ENCODE data around the gene TERF2IP.

The TERF2IP gene

DNA sequence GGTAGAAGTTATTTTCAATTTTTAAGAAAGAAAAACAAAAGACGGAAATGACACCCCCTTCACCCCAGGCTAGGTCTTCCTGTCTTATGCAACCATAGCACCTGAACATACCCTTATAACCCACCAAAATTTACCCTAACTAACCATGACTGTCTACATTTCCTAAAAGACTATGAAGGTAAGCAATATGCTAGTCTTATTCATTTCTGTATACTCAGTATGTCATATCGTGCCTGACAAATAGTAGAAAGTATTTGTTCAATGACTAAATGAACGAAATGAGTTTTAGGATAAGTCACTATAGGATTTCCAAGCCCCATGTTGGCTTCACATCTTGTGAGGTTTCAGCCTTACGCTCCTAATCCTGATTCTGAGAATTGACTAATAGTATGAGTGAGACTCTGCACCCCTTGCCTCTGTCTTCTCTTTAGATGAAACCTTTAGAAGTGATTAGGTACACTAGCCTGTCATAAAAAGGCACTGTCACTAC lies 31.0 kb upstream of the TERF2IP start:
- H3K4me3 ChIP-seq (ENCODE audit: low read depth, low read length), result no peak overlapping the region
- DNase-seq (ENCODE audit: low read depth), result peak; percentile 75
- TF ChIP-seq, protein P1, sequence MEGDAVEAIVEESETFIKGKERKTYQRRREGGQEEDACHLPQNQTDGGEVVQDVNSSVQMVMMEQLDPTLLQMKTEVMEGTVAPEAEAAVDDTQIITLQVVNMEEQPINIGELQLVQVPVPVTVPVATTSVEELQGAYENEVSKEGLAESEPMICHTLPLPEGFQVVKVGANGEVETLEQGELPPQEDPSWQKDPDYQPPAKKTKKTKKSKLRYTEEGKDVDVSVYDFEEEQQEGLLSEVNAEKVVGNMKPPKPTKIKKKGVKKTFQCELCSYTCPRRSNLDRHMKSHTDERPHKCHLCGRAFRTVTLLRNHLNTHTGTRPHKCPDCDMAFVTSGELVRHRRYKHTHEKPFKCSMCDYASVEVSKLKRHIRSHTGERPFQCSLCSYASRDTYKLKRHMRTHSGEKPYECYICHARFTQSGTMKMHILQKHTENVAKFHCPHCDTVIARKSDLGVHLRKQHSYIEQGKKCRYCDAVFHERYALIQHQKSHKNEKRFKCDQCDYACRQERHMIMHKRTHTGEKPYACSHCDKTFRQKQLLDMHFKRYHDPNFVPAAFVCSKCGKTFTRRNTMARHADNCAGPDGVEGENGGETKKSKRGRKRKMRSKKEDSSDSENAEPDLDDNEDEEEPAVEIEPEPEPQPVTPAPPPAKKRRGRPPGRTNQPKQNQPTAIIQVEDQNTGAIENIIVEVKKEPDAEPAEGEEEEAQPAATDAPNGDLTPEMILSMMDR (IDR thresholded peaks at IDR 0.05; ENCODE audit: insufficient read depth, low read depth, low read length, missing control alignments), result no peak

DNA sequence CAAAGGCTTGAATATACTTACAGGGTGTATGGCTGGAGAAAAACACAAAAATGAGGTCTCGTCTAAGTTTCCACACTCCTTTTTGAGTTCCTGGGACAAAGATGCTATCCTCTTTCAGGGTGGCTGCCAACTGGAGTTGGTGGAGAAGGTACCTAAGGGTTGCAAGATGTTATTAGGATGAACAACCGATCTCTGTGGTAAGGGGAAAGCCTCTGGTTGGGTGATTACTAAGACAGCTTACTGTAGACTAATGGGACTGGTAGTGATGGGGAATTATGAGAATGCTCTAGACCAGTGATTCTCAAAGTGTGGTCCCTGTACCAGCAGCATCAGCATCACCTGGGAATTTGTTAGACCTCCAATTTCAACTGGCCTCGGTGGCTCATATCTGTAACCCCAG lies 30.5 kb upstream of the TERF2IP start:
- TF ChIP-seq, protein P1 (IDR thresholded peaks at IDR 0.05; ENCODE audit: insufficient read depth, low read depth, low read length, missing control alignments), result no peak
- no peak overlapping the region for H3K4me3 ChIP-seq (ENCODE audit: low read depth, low read length)
- peak; percentile 21 for DNase-seq (ENCODE audit: low read depth)

DNA sequence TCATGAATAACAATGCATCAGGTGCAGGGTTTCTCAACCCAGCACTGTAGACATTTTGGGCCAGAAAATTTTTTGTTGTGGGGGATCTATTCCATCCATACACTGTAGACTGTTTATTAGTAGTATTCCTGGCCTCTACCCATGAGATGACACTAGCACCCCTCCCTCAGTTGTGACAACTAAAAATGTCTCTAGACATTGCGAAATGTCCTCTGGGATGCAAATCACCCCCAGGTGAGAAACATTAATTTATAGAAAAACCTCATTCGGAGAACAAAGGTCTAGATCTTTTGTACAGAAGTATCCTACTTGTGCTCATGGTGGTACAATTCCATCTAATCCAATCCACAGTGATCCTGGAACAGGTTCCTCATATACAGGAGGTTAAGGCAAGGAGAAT lies 28.8 kb upstream of the TERF2IP start:
- DNase-seq (ENCODE audit: low read depth), result no peak
- TF ChIP-seq, protein P1 (IDR thresholded peaks at IDR 0.05; ENCODE audit: insufficient read depth, low read depth, low read length, missing control alignments), result no peak
- no peak overlapping the region for H3K4me3 ChIP-seq (ENCODE audit: low read depth, low read length)

DNA sequence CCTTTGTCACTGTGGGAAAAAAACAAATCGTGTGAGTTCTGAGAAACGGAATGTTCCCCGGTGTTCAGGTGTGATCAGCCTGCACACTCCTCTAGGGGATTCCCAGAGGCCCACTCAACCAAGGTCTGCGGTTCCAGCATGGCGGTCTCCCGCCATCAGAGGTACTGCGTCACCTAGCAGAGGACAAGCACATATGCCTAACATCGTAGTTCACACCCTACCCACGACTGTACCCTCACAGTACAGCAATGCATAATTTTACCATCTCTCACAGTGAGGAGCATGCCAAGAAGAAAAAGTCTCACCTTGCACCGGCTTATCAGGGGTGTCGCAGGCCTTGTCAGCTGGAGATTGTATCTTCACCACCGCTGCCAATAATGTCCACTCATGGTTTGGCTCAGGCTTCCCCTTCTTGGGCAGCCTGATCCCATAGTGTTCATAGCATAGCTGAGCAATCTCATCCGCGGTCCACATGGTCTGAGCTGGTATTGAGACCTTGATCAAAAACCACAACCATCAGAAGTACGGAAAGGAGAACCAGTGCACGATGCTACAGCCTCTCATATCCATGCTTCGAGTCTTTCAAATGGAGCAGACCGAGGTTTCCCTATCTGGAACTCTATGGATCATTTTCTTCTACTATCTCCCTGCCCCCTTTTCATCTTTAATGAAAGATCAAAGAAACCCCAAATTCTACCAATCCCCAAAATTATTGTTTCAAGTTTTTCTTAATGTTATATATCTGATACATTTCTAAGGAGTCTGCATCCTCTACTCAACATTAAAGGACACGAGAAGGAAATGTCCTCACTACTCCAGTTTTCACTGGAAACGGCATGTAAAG lies 27.0 kb upstream of the TERF2IP start:
- TF ChIP-seq, protein P1 (IDR thresholded peaks at IDR 0.05; ENCODE audit: insufficient read depth, low read depth, low read length, missing control alignments), result no peak
- 0 out of 2 replicates have a peak overlapping the region, but pooled peaks have one; percentile 1 for H3K4me3 ChIP-seq (ENCODE audit: low read depth, low read length)
- DNase-seq (ENCODE audit: low read depth), result peak; percentile 65

DNA sequence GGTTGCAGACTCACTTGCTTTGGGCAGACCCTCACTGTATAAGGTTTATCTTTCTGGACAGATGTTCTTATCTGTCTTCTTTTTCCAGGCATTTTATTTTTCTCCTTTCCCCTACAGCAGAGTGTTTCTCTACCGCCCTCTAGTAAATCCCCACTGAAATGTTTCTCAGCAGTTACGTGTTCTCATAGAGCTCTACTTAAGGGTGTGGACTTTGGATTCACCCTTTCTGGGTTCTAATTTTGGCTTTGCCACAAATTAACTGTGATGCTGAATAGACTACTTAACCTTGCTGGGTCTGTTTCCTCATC lies 26.4 kb upstream of the TERF2IP start:
- TF ChIP-seq, protein P1 (IDR thresholded peaks at IDR 0.05; ENCODE audit: insufficient read depth, low read depth, low read length, missing control alignments), result peak; percentile 57
- H3K4me3 ChIP-seq (ENCODE audit: low read depth, low read length), result peak overlapping the region; percentile 79
- peak; percentile 61 for DNase-seq (ENCODE audit: low read depth)

DNA sequence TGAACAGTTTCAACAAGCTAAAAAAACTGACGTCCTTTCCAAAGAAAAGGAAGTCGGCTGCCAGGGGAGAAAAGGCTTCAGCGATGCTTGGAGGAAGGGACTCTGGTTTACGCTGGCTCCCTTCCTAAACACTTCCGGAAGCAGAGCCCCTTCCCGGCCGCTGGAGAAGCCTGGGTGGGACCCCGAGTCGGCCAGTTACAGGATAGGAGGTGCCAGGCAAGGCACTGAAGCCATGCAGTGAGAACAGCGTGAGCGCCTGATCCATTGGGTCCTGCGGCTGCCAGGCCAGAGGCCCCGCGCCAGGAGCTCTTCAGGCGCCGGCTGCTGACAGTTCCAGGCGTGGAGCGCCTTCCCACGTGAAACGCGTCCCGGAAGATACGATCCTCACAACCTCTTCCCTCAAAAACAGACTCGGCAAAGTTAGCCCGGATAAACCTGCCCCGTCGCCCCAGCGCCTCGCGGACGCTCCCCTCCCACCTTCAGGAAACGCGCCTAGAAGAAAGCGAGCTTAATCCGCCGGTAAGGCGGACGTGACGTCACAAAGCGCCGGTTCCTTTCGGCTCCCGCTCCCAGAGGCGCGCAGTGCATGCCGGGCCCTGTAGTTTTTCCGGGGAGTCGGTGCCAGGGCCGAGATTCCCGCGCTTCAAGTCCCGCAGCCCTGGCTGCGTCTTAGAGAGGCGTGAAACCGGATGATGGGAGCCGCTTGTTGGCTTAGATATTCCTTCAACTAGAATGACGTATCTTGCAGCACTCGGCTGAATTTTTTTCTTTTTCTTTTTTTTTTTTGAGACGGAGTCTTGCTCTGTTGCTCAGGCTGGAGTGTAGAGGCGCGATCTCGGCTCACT lies 24.6 kb upstream of the TERF2IP start, which contains the start of gene ADAT1:
Gene ADAT1 (minus strand): TSS at position 521 of the 845 bp plus-strand sequence. CDS start 2,482 bp downstream, outside the sequence.
- TF ChIP-seq, protein P1 (IDR thresholded peaks at IDR 0.05; ENCODE audit: insufficient read depth, low read depth, low read length, missing control alignments), result no peak

More for the DNA sequence above, 24.6 kb upstream of the TERF2IP start, which contains the start of gene ADAT1:
- DNase-seq (ENCODE audit: low read depth), result peak; percentile 98
- H3K4me3 ChIP-seq (ENCODE audit: low read depth, low read length), result peak within 1 kb of the TSS; percentile 79

All from GM12865 (cell line).